ENCODE data around the gene PSRC1.

DNA sequence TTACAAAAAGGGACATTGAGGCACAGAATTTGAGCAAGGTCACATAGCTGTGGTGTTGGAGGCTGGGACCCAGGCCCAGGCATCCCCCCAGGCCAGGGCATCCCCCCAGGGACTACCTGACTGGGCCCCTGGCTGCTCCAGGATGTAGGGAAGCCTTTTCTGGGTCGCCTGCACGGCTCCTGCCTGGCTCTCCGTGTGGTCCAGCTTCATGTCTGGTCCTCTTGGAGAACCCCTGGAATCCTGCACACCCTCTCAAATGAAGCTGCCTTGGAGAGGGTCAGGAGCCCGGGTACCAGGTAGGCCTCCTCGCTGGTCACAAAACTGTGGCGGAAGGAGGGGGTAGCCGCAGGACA, 34.5 kb downstream of the PSRC1 start:
- TF ChIP-seq CTCF (conservative IDR thresholded peaks at IDR 0.05; ENCODE audit: low read depth in 2 of 2), result no peak
- TF ChIP-seq POLR2AphosphoS5 (IDR thresholded peaks at IDR 0.05; ENCODE audit: low read depth), result no peak
- no peak for TF ChIP-seq NANOG (IDR thresholded peaks at IDR 0.05; ENCODE audit: borderline replicate concordance)
- no peak for TF ChIP-seq REST (IDR thresholded peaks at IDR 0.05; ENCODE audit: unreplicated experiment)
- TF ChIP-seq ETS1 (IDR thresholded peaks at IDR 0.05), result no peak
- no peak for TF ChIP-seq EZH2 (IDR thresholded peaks at IDR 0.05; ENCODE audit: low read depth, unreplicated experiment)
- TF ChIP-seq EZH2phosphoT487 (IDR thresholded peaks at IDR 0.05; ENCODE audit: unreplicated experiment), result no peak
- no peak for TF ChIP-seq STAT1 (IDR thresholded peaks at IDR 0.05; ENCODE audit: unreplicated experiment)
- TF ChIP-seq CREB1 (CRISPR knock-in tag; IDR thresholded peaks at IDR 0.05; ENCODE audit: low read depth), result no peak

Measured in GM23338 (cell line).